Panc1 (cell line): Measurements from ENCODE around the gene GID4.

Experiments used
- POLR2AphosphoS5 ChIP-seq: IDR thresholded peaks from 2 replicates; pipeline ENCODE4 v1.6.1; 2012; ENCODE audit warnings: mild to moderate bottlenecking, low read depth, low read length, moderate library complexity
- TCF7L2 ChIP-seq: IDR thresholded peaks from 2 replicates; pipeline ENCODE4 v1.6.1; 2011; ENCODE audit warnings: mild to moderate bottlenecking, low read depth, low read length, inconsistent platforms
- TF ChIP-seq, protein P1 (sequence below): fragments of 450-650 bp; IDR thresholded peaks from 2 replicates; pipeline ENCODE4 v1.5.1; 2017; ENCODE audit warnings: mild to moderate bottlenecking
- TF ChIP-seq, protein P2 (sequence below), 2 experiments: IDR thresholded peaks; 2 replicates each; pipeline ENCODE4 v1.6.1; 2011 to 2012; ENCODE audit warnings: low read depth in 2 of 2, control low read depth in 1 of 2, low read length in 1 of 2, mild to moderate bottlenecking in 1 of 2, moderate library complexity in 1 of 2; ENCODE audit not compliant: insufficient read depth in 1 of 2

DNA sequence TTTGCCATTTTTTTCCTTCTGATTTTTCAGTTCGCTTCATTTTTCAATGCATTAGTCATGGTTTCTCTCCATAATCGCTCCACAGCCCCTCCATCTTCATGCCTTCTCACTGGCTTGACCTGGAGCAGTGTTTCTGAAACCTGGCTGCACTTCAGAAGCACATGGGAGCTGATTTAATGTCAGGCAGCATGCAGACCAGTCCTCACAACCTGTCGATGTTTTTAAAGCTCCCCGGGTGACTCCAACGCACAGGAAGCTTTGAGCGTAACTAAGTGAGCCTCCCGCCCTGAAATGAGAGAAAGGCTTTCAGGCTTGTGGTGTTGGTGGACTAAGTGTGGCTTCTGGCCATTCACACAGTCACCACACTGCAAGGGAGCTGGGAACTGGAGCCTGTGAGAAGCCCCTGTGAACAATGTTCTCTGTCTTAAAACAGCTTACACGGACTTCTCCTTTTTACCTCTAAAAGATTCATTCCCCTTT lies 31.7 kb downstream of the GID4 start:
- TF ChIP-seq, protein P1, sequence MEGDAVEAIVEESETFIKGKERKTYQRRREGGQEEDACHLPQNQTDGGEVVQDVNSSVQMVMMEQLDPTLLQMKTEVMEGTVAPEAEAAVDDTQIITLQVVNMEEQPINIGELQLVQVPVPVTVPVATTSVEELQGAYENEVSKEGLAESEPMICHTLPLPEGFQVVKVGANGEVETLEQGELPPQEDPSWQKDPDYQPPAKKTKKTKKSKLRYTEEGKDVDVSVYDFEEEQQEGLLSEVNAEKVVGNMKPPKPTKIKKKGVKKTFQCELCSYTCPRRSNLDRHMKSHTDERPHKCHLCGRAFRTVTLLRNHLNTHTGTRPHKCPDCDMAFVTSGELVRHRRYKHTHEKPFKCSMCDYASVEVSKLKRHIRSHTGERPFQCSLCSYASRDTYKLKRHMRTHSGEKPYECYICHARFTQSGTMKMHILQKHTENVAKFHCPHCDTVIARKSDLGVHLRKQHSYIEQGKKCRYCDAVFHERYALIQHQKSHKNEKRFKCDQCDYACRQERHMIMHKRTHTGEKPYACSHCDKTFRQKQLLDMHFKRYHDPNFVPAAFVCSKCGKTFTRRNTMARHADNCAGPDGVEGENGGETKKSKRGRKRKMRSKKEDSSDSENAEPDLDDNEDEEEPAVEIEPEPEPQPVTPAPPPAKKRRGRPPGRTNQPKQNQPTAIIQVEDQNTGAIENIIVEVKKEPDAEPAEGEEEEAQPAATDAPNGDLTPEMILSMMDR: no peak
- no peak for TF ChIP-seq POLR2AphosphoS5
- TF ChIP-seq TCF7L2: no peak
- TF ChIP-seq, protein P2, sequence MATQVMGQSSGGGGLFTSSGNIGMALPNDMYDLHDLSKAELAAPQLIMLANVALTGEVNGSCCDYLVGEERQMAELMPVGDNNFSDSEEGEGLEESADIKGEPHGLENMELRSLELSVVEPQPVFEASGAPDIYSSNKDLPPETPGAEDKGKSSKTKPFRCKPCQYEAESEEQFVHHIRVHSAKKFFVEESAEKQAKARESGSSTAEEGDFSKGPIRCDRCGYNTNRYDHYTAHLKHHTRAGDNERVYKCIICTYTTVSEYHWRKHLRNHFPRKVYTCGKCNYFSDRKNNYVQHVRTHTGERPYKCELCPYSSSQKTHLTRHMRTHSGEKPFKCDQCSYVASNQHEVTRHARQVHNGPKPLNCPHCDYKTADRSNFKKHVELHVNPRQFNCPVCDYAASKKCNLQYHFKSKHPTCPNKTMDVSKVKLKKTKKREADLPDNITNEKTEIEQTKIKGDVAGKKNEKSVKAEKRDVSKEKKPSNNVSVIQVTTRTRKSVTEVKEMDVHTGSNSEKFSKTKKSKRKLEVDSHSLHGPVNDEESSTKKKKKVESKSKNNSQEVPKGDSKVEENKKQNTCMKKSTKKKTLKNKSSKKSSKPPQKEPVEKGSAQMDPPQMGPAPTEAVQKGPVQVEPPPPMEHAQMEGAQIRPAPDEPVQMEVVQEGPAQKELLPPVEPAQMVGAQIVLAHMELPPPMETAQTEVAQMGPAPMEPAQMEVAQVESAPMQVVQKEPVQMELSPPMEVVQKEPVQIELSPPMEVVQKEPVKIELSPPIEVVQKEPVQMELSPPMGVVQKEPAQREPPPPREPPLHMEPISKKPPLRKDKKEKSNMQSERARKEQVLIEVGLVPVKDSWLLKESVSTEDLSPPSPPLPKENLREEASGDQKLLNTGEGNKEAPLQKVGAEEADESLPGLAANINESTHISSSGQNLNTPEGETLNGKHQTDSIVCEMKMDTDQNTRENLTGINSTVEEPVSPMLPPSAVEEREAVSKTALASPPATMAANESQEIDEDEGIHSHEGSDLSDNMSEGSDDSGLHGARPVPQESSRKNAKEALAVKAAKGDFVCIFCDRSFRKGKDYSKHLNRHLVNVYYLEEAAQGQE (IDR thresholded peaks at IDR 0.05; ENCODE audit: insufficient read depth in 1 of 2, low read depth in 2 of 2, low read length in 1 of 2): no peak
